ENCODE measurements around the gene BPIFB4.
"Not testable (repeated sequence)": the region's sequence is repeated elsewhere in the genome, so short reads cannot be mapped to it uniquely, and the experiment has no call there.

The BPIFB4 gene

DNA sequence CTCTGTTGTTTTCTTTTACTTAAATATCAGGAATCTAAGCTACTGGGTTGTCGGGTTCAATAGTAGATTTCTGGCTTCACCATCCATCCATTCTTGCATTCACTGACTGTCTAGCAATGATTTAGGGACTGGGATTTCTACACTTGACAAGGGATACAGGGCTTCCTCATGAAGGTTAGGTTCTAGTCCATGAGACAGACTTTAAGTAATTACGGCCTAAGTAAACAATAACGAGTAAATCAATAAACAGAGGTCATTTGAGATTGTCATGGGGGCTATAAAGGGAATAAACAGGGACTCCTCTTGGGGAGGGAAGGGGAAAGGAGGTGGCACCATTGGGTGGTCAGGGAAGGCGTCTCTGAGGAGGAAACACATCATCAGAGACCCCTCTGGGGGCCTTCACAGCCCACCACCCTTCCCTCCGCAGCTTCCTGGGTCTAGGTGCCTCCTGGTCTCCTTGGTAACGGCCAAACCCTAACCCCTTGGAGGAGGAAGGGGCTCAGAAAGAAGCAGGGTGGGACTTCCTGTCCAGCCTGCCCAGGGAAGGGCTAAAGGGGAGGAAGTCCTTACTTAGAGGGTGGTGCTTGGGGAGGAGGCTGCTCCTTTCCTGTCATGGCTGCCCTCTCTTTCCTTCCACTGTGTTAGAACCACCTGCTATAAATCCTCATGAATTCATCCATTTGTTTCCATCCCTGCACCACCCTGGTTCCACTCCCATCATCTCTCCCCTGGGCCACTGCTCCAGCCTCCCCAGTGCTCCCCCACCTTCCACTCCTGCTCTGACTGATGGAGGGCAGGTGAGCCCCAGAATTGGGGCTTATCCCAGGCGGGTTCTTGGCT lies 33.3 kb downstream of the BPIFB4 start:
- Histone ChIP-seq H4K20me1 (ENCODE audit: insufficient read depth) (no peaks in the 10 kb centered on the region), H3K79me2 (ENCODE audit: insufficient read depth, low read depth) (no peaks in the 10 kb centered on the region), H2AFZ (ENCODE audit: low read depth) (no peak overlapping the region), H3K4me3 (IDR thresholded peaks at IDR 0.05; ENCODE audit: insufficient read depth, low read depth, low read length) (no peak overlapping the region), H3K27ac (no peak overlapping the region), H3K36me3 (ENCODE audit: insufficient read depth) (no peaks in the 10 kb centered on the region), H3K9ac (no peak overlapping the region), H3K4me1 (ENCODE audit: low read depth, poor library complexity, severe bottlenecking) (no peaks in the 10 kb centered on the region), H3K4me2 (no peak overlapping the region), H3K27me3 (ENCODE audit: insufficient read depth, low read depth) (no peaks in the 10 kb centered on the region)
- TF ChIP-seq, protein P1, sequence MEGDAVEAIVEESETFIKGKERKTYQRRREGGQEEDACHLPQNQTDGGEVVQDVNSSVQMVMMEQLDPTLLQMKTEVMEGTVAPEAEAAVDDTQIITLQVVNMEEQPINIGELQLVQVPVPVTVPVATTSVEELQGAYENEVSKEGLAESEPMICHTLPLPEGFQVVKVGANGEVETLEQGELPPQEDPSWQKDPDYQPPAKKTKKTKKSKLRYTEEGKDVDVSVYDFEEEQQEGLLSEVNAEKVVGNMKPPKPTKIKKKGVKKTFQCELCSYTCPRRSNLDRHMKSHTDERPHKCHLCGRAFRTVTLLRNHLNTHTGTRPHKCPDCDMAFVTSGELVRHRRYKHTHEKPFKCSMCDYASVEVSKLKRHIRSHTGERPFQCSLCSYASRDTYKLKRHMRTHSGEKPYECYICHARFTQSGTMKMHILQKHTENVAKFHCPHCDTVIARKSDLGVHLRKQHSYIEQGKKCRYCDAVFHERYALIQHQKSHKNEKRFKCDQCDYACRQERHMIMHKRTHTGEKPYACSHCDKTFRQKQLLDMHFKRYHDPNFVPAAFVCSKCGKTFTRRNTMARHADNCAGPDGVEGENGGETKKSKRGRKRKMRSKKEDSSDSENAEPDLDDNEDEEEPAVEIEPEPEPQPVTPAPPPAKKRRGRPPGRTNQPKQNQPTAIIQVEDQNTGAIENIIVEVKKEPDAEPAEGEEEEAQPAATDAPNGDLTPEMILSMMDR (conservative IDR thresholded peaks at IDR 0.05; ENCODE audit: low read depth, low read length), result no peak

DNA sequence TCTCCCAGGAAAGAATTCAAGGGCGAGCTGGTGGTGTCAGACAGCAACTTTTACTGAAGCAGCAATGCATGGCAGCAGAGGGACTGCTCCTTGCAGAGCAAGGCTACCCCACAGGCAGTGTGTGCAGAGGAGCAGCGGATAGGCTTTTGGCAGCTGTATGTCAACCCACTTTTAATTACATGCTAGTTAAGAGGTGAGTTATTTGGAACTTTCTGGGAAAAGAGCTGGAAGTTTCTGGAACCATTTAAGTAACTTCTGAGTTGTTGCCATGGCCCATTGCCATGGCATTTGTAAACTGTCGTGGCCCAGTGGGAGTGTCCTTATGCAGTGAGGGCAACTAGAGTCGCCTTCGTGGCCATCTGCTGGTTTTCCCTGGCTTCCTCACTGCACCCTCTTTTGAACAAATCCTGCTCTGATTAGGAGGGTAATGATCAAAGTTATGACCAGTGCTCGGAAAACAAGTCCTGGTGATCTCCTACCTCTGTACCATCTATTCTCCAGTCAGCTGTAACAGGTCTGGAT lies 34.0 kb downstream of the BPIFB4 start:
- Histone ChIP-seq H3K27ac (no peak overlapping the region), H3K4me2 (no peak overlapping the region), H3K79me2 (ENCODE audit: insufficient read depth, low read depth) (no peaks in the 10 kb centered on the region), H3K27me3 (ENCODE audit: insufficient read depth, low read depth) (no peaks in the 10 kb centered on the region), H2AFZ (ENCODE audit: low read depth) (no peak overlapping the region), H3K9ac (no peak overlapping the region), H4K20me1 (ENCODE audit: insufficient read depth) (no peaks in the 10 kb centered on the region), H3K4me3 (IDR thresholded peaks at IDR 0.05; ENCODE audit: insufficient read depth, low read depth, low read length) (no peak overlapping the region), H3K36me3 (ENCODE audit: insufficient read depth) (no peaks in the 10 kb centered on the region), H3K4me1 (ENCODE audit: low read depth, poor library complexity, severe bottlenecking) (no peaks in the 10 kb centered on the region)
- TF ChIP-seq, protein P1 (conservative IDR thresholded peaks at IDR 0.05; ENCODE audit: low read depth, low read length), result no peak

DNA sequence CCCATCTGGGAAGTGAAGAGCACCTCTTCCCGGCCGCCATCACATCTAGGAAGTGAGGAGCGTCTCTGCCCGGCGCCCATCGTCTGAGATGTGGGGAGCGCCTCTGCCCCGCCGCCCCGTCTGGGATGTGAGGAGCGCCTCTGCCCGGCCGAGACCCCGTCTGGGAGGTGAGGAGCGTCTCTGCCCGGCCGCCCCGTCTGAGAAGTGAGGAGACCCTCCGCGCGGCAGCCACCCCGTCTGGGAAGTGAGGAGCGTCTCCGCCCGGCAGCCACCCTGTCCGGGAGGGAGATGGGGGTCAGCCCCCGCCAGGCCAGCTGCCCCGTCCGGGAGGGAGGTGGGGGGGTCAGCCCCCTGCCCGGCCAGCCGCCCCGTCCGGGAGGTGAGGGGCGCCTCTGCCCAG lies 36.1 kb downstream of the BPIFB4 start:
- H3K27me3 ChIP-seq (ENCODE audit: insufficient read depth, low read depth); H3K4me2 ChIP-seq; H3K9ac ChIP-seq; H4K20me1 ChIP-seq (ENCODE audit: insufficient read depth); H2AFZ ChIP-seq (ENCODE audit: low read depth); H3K4me3 ChIP-seq (IDR thresholded peaks at IDR 0.05; ENCODE audit: insufficient read depth, low read depth, low read length); H3K36me3 ChIP-seq (ENCODE audit: insufficient read depth); H3K79me2 ChIP-seq (ENCODE audit: insufficient read depth, low read depth); H3K27ac ChIP-seq: not testable (repeated sequence)
- peaks cover 15% of the 10 kb centered on the region for H3K4me1 ChIP-seq (ENCODE audit: low read depth, poor library complexity, severe bottlenecking)

DNA sequence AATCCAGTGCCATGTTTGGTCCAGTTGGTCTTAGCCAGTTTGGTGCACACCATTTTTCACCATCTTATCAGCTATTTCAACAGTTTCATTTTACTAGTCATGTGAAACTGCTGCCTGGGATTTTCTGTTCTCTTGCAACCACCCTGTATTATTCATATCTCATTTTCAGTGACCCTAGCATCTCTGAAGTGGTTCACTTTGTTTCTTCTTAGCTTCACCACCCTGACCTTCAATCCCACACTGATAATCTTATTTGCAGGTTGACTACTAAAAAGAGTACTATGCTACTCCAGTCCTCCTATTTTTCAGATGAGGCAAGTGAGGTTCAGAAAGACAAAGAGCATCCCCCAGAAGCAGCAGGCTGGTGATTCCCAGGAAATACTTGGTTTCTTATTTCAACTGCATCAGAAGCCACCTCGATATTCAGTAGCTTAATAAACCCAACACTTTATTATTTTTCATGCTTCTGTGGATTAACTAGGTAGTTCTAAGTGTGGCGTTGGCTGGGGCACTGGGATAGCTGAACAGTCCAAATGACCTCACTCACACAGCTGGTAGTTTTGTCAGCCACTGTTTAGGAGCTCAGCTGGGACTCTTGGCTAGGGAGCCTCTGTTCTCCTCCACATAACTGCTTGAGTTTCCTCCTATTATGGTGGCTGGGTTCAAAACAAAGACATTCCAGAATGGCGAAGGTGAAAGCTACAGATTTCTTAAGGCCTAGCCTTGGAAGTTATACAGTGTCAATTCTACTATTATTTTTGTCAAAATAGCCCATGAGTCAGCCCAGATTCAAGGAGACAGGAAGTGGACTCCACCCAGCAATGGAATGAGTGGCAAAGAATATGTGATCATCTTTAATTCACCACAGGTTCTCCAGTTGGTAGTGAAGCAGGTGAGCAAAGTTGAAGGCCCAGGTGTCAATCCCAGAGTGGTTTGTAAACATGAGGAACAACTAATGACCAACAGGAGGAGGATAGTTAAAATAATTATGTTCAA lies 40.6 kb downstream of the BPIFB4 start:
- Histone ChIP-seq H3K27ac (peak overlapping the region; percentile 16; the same call in 1 of the 2 replicates), H3K9ac (no peak overlapping the region), H3K4me3 (IDR thresholded peaks at IDR 0.05; ENCODE audit: insufficient read depth, low read depth, low read length) (no peak overlapping the region), H3K36me3 (ENCODE audit: insufficient read depth) (no peaks in the 10 kb centered on the region), H4K20me1 (ENCODE audit: insufficient read depth) (no peaks in the 10 kb centered on the region), H3K4me1 (ENCODE audit: low read depth, poor library complexity, severe bottlenecking) (peaks cover 22% of the 10 kb centered on the region), H2AFZ (ENCODE audit: low read depth) (no peak overlapping the region), H3K4me2 (peak overlapping the region; percentile 18; the same call in 1 of the 2 replicates), H3K79me2 (ENCODE audit: insufficient read depth, low read depth) (no peaks in the 10 kb centered on the region), H3K27me3 (ENCODE audit: insufficient read depth, low read depth) (no peaks in the 10 kb centered on the region)
- TF ChIP-seq, protein P1 (conservative IDR thresholded peaks at IDR 0.05; ENCODE audit: low read depth, low read length), result no peak
